Measurements from ENCODE around the gene RTN4R. TPM values are rescaled to one million over a fixed set of nuclear protein-coding genes. Genes with fewer than 3 reads are reported as not detected.
"Not testable (repeated sequence)": the region's sequence is repeated elsewhere in the genome, so short reads cannot be mapped to it uniquely, and the experiment has no call there.

RTN4R gene
- total and polyA plus RNA-seq, 7 donors, result 0.36 to 4.3 (median 0.83) TPM; not detected in 2

DNA sequence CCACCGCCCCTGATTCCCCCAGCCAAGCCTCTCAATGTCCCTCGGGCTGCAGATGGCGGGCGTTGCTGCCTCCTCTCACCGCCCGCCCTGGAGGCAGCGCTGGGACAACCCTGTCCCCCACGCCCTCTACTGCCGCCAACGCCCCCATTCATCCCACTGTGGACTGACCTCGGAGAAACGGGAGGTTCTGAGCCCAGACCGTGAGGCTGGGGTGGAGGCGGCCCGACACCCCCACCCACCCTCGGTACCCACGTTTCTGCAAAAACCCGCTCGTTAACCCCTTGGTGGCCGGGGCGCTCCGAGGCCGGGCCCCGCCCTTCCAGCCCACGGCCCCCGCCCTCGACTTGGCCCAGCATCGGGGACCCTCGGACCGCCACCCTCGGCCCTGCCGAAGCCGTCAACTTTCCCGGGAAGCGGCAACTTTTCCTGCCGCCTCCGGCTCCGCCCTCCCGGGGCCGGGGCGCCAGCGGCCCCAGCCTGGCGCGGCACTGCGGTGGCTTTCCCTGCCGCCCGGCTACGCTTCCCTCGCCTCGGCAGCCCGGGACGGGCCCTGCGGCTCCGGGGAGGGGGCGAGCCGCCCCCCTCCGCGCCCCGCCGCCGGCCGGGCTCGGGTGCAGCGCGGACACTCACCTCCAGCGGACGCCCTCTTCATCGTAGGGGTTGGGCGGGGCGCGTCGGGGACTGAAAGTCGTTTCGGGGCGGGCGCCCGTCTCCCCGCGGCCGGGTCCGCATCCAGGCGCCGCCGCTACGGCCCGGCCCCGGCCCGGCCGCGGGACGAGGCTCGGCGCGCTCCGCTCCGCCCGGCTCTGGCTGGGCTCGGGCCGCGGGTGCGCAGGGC, 458 bp downstream of the RTN4R start:
- DNase-seq, result no peak
- 1 to 2% methylated on average over 101 of the region's 101 CpGs for WGBS, 2 donors
- no peaks in the 10 kb centered on the region for H3K36me3 ChIP-seq
- no peak overlapping the region for H3K27ac ChIP-seq
- no peak for TF ChIP-seq POLR2AphosphoS5 (IDR thresholded peaks at IDR 0.05)
- no peak for TF ChIP-seq POLR2A (IDR thresholded peaks at IDR 0.05)
- TF ChIP-seq, protein P1, sequence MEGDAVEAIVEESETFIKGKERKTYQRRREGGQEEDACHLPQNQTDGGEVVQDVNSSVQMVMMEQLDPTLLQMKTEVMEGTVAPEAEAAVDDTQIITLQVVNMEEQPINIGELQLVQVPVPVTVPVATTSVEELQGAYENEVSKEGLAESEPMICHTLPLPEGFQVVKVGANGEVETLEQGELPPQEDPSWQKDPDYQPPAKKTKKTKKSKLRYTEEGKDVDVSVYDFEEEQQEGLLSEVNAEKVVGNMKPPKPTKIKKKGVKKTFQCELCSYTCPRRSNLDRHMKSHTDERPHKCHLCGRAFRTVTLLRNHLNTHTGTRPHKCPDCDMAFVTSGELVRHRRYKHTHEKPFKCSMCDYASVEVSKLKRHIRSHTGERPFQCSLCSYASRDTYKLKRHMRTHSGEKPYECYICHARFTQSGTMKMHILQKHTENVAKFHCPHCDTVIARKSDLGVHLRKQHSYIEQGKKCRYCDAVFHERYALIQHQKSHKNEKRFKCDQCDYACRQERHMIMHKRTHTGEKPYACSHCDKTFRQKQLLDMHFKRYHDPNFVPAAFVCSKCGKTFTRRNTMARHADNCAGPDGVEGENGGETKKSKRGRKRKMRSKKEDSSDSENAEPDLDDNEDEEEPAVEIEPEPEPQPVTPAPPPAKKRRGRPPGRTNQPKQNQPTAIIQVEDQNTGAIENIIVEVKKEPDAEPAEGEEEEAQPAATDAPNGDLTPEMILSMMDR (IDR thresholded peaks at IDR 0.05), result no peak
- TF ChIP-seq EP300 (IDR thresholded peaks at IDR 0.05), result no peak
- no peaks in the 10 kb centered on the region for H3K9me3 ChIP-seq
- peaks cover 0 to 17% (median 11%) of the 10 kb centered on the region in 3 donors for H3K27me3 ChIP-seq
- peaks cover 0 to 14% (median 10%) of the 10 kb centered on the region in 4 donors for H3K4me1 ChIP-seq
- intact Hi-C loops (cut with DNase I), result loop anchor here (5.0 kb wide), 1 partner anchor 110 kb away; no protein-coding TSS in a partner anchor
- peak overlapping the region in 3 of 4 donors; percentile 41 to 47 (median 44) for H3K4me3 ChIP-seq

DNA sequence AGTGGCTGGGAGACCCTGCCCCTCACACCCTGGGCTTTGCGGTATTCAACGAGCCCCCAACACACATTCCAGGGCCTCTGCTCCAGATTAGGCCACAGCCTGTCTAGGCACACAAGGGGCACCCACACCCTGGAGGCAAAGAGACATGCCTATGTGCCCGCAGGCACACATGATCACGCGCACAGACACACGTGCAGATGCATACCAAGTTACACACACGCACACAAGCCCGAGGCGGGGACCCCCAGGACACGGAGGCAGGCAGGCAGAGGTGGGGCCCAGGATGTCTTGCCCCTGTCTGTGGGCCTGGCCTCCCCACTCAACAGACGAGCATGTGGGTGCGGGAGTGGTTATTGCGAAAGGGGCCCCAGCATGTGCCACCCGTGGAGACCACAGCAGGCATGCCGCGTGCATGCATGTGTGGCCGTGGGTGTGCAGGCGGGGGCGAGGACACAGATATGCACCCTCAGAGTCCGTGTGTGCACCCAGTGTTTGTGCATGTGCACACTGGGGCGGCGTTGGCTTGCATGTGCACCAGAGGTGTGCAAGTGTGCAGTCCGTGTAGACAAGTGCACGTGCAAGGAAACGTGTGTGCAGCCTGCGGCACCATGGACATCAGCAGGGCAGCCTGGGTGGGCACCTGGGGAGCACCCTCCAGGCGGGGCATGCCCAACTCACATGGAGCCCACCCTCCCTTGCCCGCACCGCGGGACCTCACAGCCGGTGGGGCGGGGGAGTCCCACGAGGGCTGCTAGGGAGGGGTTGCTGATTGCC, 1.3 kb downstream of the RTN4R start:
- 49 to 65% methylated on average over 33 of the region's 33 CpGs for WGBS, 2 donors
- not testable (repeated sequence) for H3K36me3 ChIP-seq, DNase-seq, H3K27ac ChIP-seq, H3K4me3 ChIP-seq, H3K9me3 ChIP-seq
- Histone ChIP-seq H3K4me1 (peaks cover 0 to 14% (median 10%) of the 10 kb centered on the region in 4 donors), H3K27me3 (peaks cover 0 to 17% (median 11%) of the 10 kb centered on the region in 3 donors)
- intact Hi-C loops (cut with DNase I), result loop anchor here (5.0 kb wide), 1 partner anchor 110 kb away; no protein-coding TSS in a partner anchor

DNA sequence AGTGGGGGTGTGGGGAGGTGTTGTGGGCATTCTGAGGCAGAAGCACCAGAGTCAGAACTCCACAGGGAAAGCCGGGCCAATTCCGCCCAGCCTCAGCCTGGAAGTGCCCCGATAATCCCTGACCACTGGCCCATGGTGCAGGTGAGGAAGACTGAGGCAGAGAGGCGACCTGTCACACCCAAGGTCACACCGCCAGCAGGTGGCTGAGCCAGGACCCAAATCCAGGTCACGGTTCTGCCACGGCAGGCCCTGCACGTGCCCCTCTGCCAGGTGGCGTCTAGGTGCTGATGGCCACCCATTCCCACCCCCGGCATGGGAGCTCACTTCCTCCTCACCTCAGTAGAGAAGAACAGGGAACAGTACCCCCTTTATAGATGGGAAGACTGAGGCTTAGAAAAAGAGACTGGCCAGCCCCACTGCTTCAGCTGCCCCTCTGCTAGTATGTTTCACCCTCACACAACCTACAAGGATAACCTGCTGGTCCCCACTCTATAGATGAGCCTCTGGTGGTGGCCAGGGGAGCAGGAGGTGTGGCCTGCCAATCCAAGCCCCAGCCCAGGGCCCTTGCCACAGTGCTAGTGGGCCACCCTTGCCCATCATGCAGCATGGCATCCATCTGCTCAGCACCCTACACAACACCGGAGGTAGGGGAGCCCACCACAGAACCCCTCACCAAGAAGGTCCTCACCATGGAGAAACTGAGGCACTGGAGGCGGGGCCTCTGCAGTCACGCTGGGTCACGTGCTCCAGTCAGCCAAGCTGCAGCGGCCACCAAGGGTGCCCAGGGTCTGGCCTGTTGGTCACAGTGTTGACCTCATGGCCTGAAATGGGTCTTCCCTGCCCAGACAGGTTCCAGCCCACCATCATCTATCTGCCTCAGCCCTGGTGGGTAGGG, 2.1 kb downstream of the RTN4R start:
- DNase-seq, result not testable (repeated sequence)
- 91 to 94% methylated on average over 15 of the region's 15 CpGs for WGBS, 2 donors
- intact Hi-C loops (cut with DNase I), result loop anchor here (5.0 kb wide), 1 partner anchor 109 kb away; no protein-coding TSS in a partner anchor

DNA sequence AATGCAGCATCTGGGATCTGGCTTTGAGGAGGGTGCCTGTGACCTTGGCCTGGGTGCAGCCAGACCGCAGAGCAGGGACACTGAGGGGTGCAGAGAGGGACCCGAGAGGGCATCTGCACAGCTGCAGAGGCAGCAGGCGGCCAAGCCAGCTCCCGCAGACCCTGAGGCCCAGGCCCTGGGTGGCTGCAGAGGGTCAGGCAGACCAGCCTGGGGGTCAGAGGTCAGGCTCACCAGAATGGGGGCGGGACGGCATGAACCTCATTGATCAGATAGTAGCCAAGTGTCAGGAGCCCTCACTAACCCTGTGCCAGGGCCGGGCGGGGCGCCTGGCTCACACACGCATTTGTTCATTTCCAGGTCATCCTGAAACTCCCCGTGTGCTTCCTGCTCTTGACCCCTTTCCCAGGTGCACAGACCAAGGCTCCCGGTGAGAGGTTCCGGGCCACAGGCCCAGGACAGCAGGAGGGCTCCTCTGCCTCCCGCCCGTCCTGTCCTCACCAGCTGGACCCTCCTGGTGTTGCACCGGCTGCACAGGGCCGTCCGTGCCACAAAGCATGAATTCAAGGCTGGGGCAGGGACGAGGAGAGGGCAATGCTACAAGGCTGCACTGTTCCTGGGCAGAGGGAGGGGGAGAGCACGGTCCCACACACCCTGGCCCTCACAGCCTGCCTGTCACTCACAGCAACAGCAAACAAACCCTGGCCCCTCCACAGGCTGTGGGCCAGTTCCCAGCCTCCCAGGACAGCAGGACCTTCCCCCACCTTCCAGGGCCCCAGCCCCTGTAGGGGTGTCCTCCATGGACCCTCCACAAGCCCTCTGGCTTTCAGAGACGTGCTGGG, 3.3 kb downstream of the RTN4R start:
- intact Hi-C loops (cut with DNase I), result loop anchor here (5.0 kb wide), 1 partner anchor 108 kb away; no protein-coding TSS in a partner anchor
- Histone ChIP-seq H3K4me1 (peaks cover 0 to 14% (median 10%) of the 10 kb centered on the region in 4 donors), H3K9me3 (no peaks in the 10 kb centered on the region), H3K36me3 (no peaks in the 10 kb centered on the region), H3K27me3 (peaks cover 0 to 17% (median 11%) of the 10 kb centered on the region in 3 donors), H3K27ac (no peak overlapping the region), H3K4me3 (no peak overlapping the region)
- TF ChIP-seq EP300 (IDR thresholded peaks at IDR 0.05) (no peak), POLR2A (IDR thresholded peaks at IDR 0.05) (no peak), POLR2AphosphoS5 (IDR thresholded peaks at IDR 0.05) (no peak)
- TF ChIP-seq, protein P1 (IDR thresholded peaks at IDR 0.05), result no peak
- 73 to 85% methylated on average over 21 of the region's 21 CpGs for WGBS, 2 donors
- DNase-seq, result no peak

More for the DNA sequence above, 2.1 kb downstream of the RTN4R start:
- H3K9me3 ChIP-seq, H3K36me3 ChIP-seq, H3K4me3 ChIP-seq, H3K27ac ChIP-seq: not testable (repeated sequence)
- peaks cover 0 to 17% (median 11%) of the 10 kb centered on the region in 3 donors for H3K27me3 ChIP-seq
- H3K4me1 ChIP-seq, result peaks cover 0 to 14% (median 10%) of the 10 kb centered on the region in 4 donors

DNA sequence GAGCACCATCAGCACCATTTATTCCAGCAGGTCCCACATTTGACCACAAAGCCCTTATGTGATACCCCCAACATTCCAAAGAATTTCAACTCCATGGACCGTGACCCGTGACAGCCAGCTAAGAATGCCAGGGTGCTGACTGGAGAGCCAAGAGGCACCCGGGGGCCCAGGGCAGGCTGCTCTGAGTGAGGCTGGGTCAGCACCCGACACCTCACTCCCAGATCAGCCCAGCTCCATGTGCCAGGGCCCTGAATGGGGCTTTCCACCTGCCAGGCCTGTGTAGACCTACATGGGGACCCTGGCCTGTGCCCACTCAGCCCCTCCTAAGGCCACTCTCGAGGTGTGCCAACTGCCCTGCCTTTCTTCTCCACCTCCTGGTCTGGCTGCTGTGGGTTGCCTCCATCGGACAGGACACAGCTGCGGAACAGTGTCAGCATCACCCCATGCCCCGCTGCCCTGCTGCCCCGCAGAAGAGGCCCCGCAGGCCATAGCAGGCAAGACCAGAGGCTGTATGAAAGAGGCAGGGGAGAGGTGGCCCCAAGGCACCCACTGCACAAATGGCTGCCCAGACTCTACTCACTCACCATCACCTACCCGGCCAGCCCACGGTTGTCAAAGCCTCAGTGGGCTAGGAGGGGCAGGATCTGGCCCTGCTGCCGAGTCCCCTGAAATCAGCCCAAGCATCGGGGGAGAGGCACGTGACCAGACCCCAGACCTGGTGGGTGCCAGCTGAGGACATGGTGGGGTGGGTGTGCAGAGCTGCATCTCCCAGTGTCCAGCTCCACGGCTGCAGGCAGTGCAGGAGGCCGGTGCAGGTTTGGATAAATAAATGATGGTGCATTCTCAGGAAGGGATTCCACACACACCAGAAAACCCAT, 4.5 kb downstream of the RTN4R start:
- Histone ChIP-seq H3K4me1 (peaks cover 0 to 13% (median 10%) of the 10 kb centered on the region in 4 donors), H3K27me3 (peaks cover 0 to 14% (median 11%) of the 10 kb centered on the region in 3 donors)
- H3K36me3 ChIP-seq; H3K27ac ChIP-seq; intact Hi-C loops (cut with DNase I); DNase-seq; H3K9me3 ChIP-seq; H3K4me3 ChIP-seq: not testable (repeated sequence)
- WGBS, 2 donors, result 93% methylated on average over 17 of the region's 17 CpGs
